Endothelial cell of umbilical vein (primary cell): Measurements from ENCODE around the gene LYZL6. TPM values are rescaled to one million over a fixed set of nuclear protein-coding genes. Genes with fewer than 3 reads are reported as not detected.

Source experiments
- BruUV-seq: library from RNA; stranded (reverse); fragments of 400-500 nt; replicated peaks from 2 replicates; lab custom pipeline; 2021; lab: Mats Ljungman, UMichigan
- CTCF ChIA-PET: fragments of 300-600, 350-600 bp; sonication (Branson Sonifier 250); formaldehyde crosslinking; loops from one replicate; lab custom pipeline; 2021; ENCODE audit warnings: antibody characterized with exemption, inconsistent platforms; lab: Charles Lee
- POLR2A ChIA-PET: fragments of 300-600, 350-600 bp; sonication (Branson Sonifier 250); formaldehyde crosslinking; loops from one replicate; lab custom pipeline; 2021; ENCODE audit warnings: antibody characterized with exemption, inconsistent platforms; lab: Charles Lee
- DNase-seq: peaks from one replicate; pipeline ENCODE4 v3.0.0-alpha.2; 2011; ENCODE audit warnings: low read depth, low spot score
- FAIRE-seq: peaks from 2 replicates; lab custom pipeline; 2011; peaks lifted over from hg19 to GRCh38; lab: Jason Lieb, UNC
- H2AFZ ChIP-seq: 2 replicates; pipeline ENCODE4 v1.6.0; 2012; ENCODE audit warnings: low read depth, low read length, control low read depth, inconsistent platforms
- H3K27ac ChIP-seq: 2 replicates; pipeline ENCODE4 v1.5.1; 2011; ENCODE audit warnings: low read depth, mild to moderate bottlenecking, control low read depth, low read length, moderate library complexity; ENCODE audit not compliant: insufficient read depth
- H3K27me3 ChIP-seq, 2 experiments: 2 replicates each; pipeline versions ENCODE4 v1.6.0 to v1.6.1; 2011; ENCODE audit warnings: low read length in 2 of 2, mixed read lengths in 1 of 2; ENCODE audit not compliant: control insufficient read depth in 2 of 2, insufficient read depth in 2 of 2
- H3K36me3 ChIP-seq, 2 experiments: 2 replicates in 1 of 2; 3 replicates in 1 of 2; pipeline ENCODE4 v1.5.1; 2011; ENCODE audit warnings: low read length in 2 of 2, mild to moderate bottlenecking in 1 of 2, moderate library complexity in 1 of 2; ENCODE audit not compliant: control insufficient read depth in 2 of 2, insufficient read depth in 2 of 2; ENCODE audit errors: extremely low read depth in 1 of 2
- H3K4me1 ChIP-seq: 3 replicates; pipeline ENCODE4 v1.5.1; 2011; ENCODE audit warnings: mild to moderate bottlenecking, low read length; ENCODE audit not compliant: control insufficient read depth, insufficient read depth; ENCODE audit errors: extremely low read depth
- H3K4me2 ChIP-seq: 2 replicates; pipeline ENCODE4 v1.6.1; 2011; ENCODE audit warnings: low read length, control low read depth, mixed read lengths; ENCODE audit not compliant: insufficient read depth
- H3K4me3 ChIP-seq, 3 experiments: fragments of 200-600 bp in 1 of 3; sonication (generic), shearing (Covaris generic) in 1 of 3; replicated peaks in 1 of 3; 2 replicates each; pipeline ENCODE4 v1.5.1; 2011 to 2016; ENCODE audit warnings: control low read depth in 3 of 3, low read length in 3 of 3, mild to moderate bottlenecking in 2 of 3, inconsistent platforms in 1 of 3, low read depth in 1 of 3, moderate library complexity in 1 of 3; ENCODE audit not compliant: insufficient read depth in 1 of 3
- H3K79me2 ChIP-seq: 2 replicates; pipeline ENCODE4 v1.6.0; 2012; ENCODE audit warnings: low read length, inconsistent platforms; ENCODE audit not compliant: control insufficient read depth, insufficient read depth
- H3K9ac ChIP-seq: replicated peaks from 2 replicates; pipeline ENCODE3; 2011; ENCODE audit warnings: low read length, control low read depth; ENCODE audit not compliant: insufficient read depth; ENCODE audit errors: extremely low read depth
- H3K9me1 ChIP-seq: replicated peaks from 3 replicates; pipeline ENCODE4 v1.6.0; 2011; ENCODE audit warnings: mild to moderate bottlenecking, low read length; ENCODE audit not compliant: control insufficient read depth, insufficient read depth; ENCODE audit errors: extremely low read depth
- H3K9me3 ChIP-seq: replicated peaks from 2 replicates; pipeline ENCODE4 v1.5.1; 2012; ENCODE audit warnings: low read length, inconsistent platforms; ENCODE audit not compliant: control insufficient read depth, insufficient read depth
- H4K20me1 ChIP-seq: replicated peaks from 2 replicates; pipeline ENCODE3; 2011; ENCODE audit warnings: mild to moderate bottlenecking, low read length; ENCODE audit not compliant: control insufficient read depth, insufficient read depth; ENCODE audit errors: extremely low read depth
- EZH2 ChIP-seq: IDR thresholded peaks from 2 replicates; pipeline ENCODE4 v1.6.1; 2012; ENCODE audit warnings: borderline replicate concordance, low read depth, mild to moderate bottlenecking, moderate library complexity, low read length, inconsistent platforms; ENCODE audit not compliant: severe bottlenecking
- GATA2 ChIP-seq: IDR thresholded peaks from 2 replicates; pipeline ENCODE4 v1.7.0; 2011; ENCODE audit warnings: low read depth, mild to moderate bottlenecking, moderate library complexity, mixed read lengths, low read length; ENCODE audit not compliant: insufficient read length, insufficient read depth
- dilution Hi-C: fragments of 300-500 bp; cut with MboI; formaldehyde crosslinking; loops from one replicate; pipeline ENCODE4 v1.15.0; 2019; ENCODE audit warnings: low sequenced_read_pairs; ENCODE audit not compliant: extremely low pct_ligation_motif_present
- intact Hi-C: fragments of 100-400 bp; cut with micrococcal nuclease; formaldehyde crosslinking; loops from one replicate; pipeline ENCODE4 v1.10.0; 2022
- polyA plus RNA-seq, 4 experiments: library from polyadenylated mRNA; depleted of rRNA in 3 of 4; stranded (reverse) in 3 of 4; unstranded in 1 of 4; fragments of >200 nt; gene quantifications; 2 replicates each; pipeline versions ENCODE4 v1.2.1 to v1.2.3, GENCODE V29; 2011 to 2012; ENCODE audit warnings: missing spikeins in 1 of 4
- total RNA-seq: library from RNA; stranded (reverse); gene quantifications from 2 replicates; pipeline ENCODE4 v1.2.3, GENCODE V29; 2021
- TF ChIP-seq, protein P1 (sequence below), 2 donors: IDR thresholded peaks; 1 replicate in 1 of 2; 2 replicates in 1 of 2; pipeline ENCODE4 v1.5.1; 2011; ENCODE audit warnings: low read length in 2 of 2, mild to moderate bottlenecking in 2 of 2, moderate library complexity in 2 of 2, control low read depth in 1 of 2, inconsistent platforms in 1 of 2, low read depth in 1 of 2; ENCODE audit not compliant: insufficient read depth in 1 of 2; ENCODE audit errors: extremely low read depth in 1 of 2
- TF ChIP-seq, protein P2 (sequence below): IDR thresholded peaks from 2 replicates; pipeline ENCODE4 v1.6.1; 2011; ENCODE audit not compliant: insufficient read depth, insufficient read length

The LYZL6 gene
- total and polyA plus RNA-seq, 2 donors (not counting 3 experiments of a cell fraction or from before 2014, with no cell fraction given) = not detected

DNA sequence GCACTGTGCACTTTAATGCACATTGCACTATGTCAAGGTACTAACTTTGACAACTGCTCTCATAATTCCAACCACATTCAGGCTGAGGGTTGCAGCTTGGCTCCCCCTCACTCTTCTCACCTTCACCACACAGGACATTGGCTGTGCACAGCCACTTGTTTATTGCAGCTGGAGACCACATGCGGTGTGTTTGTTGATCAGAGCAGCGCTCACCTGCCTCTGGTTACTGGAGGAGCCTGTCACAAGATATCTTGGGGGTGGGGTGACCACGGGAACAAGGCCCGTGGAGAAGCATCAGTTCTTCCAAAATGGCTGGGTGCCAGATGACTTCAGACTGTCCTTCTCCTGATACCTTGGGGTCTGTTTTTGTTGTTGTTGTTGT is 52.7 kb downstream of the LYZL6 start:
- Histone ChIP-seq H3K27me3 (no peaks in the 10 kb centered on the region), H3K4me3 (no peak overlapping the region), H3K4me2 (no peak overlapping the region), H3K9me1 (no peaks in the 10 kb centered on the region), H3K9ac (no peak overlapping the region), H4K20me1 (no peaks in the 10 kb centered on the region), H2AFZ (no peak overlapping the region), H3K9me3 (no peaks in the 10 kb centered on the region), H3K36me3 (no peaks in the 10 kb centered on the region), H3K79me2 (no peaks in the 10 kb centered on the region), H3K4me1 (no peaks in the 10 kb centered on the region), H3K27ac (no peak overlapping the region)
- DNase-seq = no peak
- ChIA-PET POLR2A (no interaction called here), CTCF (no interaction called here)
- intact Hi-C loops = no loop called here
- TF ChIP-seq, protein P1, sequence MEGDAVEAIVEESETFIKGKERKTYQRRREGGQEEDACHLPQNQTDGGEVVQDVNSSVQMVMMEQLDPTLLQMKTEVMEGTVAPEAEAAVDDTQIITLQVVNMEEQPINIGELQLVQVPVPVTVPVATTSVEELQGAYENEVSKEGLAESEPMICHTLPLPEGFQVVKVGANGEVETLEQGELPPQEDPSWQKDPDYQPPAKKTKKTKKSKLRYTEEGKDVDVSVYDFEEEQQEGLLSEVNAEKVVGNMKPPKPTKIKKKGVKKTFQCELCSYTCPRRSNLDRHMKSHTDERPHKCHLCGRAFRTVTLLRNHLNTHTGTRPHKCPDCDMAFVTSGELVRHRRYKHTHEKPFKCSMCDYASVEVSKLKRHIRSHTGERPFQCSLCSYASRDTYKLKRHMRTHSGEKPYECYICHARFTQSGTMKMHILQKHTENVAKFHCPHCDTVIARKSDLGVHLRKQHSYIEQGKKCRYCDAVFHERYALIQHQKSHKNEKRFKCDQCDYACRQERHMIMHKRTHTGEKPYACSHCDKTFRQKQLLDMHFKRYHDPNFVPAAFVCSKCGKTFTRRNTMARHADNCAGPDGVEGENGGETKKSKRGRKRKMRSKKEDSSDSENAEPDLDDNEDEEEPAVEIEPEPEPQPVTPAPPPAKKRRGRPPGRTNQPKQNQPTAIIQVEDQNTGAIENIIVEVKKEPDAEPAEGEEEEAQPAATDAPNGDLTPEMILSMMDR (IDR thresholded peaks at IDR 0.05; ENCODE audit: extremely low read depth in 1 of 2, insufficient read depth in 1 of 2, low read depth in 1 of 2, low read length in 2 of 2) = no peak
- TF ChIP-seq, protein P2, sequence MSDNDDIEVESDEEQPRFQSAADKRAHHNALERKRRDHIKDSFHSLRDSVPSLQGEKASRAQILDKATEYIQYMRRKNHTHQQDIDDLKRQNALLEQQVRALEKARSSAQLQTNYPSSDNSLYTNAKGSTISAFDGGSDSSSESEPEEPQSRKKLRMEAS = no peak
- TF ChIP-seq GATA2 = no peak
- no peak for TF ChIP-seq EZH2
- no peak for FAIRE-seq
- dilution Hi-C loops = no loop called here
- no TSS peak for BruUV-seq
